Coronary artery (tissue), 2 donors: ENCODE data around the gene HTRA3.

Experiments
- DNase-seq: peaks from one replicate; pipeline ENCODE4 v3.0.0-alpha.2; 2017; ENCODE audit warnings: low spot score
- H3K27ac ChIP-seq, 2 donors: fragments of 200-600 bp; sonication (generic); one replicate each; pipeline ENCODE4 v1.5.1; 2016 to 2019
- H3K4me3 ChIP-seq: fragments of 200-600 bp; sonication (generic); 2 replicates; pipeline ENCODE4 v1.5.1; 2016; ENCODE audit warnings: mild to moderate bottlenecking, moderate library complexity
- TF ChIP-seq, protein P1 (sequence below): fragments of 200-600 bp; sonication (generic); IDR thresholded peaks from one replicate; pipeline ENCODE4 v1.5.1; 2019; ENCODE audit warnings: antibody characterized with exemption

The HTRA3 gene

DNA sequence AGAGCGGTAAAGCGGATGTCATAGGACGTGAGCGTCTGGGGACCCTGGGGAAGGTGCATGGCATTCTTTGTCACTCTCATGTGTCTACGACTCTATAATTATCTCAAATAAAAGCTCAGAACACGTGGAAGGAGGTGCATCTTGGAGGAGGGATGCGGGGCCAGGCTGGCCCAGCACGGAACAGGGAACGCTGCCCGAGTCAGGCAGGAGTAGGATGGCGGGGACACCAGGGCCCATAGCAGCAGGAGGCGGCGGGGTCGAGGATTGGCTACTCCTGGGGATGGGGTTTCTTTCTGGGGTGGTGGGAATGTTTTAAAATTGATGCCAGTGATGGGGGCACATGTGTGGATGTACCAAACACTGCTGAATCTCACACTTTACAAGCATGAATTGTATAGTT, 5.4 kb upstream of the HTRA3 start:
- no peak overlapping the region for H3K27ac ChIP-seq
- TF ChIP-seq, protein P1, sequence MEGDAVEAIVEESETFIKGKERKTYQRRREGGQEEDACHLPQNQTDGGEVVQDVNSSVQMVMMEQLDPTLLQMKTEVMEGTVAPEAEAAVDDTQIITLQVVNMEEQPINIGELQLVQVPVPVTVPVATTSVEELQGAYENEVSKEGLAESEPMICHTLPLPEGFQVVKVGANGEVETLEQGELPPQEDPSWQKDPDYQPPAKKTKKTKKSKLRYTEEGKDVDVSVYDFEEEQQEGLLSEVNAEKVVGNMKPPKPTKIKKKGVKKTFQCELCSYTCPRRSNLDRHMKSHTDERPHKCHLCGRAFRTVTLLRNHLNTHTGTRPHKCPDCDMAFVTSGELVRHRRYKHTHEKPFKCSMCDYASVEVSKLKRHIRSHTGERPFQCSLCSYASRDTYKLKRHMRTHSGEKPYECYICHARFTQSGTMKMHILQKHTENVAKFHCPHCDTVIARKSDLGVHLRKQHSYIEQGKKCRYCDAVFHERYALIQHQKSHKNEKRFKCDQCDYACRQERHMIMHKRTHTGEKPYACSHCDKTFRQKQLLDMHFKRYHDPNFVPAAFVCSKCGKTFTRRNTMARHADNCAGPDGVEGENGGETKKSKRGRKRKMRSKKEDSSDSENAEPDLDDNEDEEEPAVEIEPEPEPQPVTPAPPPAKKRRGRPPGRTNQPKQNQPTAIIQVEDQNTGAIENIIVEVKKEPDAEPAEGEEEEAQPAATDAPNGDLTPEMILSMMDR, result no peak
- H3K4me3 ChIP-seq, result no peak overlapping the region
- DNase-seq, result no peak

DNA sequence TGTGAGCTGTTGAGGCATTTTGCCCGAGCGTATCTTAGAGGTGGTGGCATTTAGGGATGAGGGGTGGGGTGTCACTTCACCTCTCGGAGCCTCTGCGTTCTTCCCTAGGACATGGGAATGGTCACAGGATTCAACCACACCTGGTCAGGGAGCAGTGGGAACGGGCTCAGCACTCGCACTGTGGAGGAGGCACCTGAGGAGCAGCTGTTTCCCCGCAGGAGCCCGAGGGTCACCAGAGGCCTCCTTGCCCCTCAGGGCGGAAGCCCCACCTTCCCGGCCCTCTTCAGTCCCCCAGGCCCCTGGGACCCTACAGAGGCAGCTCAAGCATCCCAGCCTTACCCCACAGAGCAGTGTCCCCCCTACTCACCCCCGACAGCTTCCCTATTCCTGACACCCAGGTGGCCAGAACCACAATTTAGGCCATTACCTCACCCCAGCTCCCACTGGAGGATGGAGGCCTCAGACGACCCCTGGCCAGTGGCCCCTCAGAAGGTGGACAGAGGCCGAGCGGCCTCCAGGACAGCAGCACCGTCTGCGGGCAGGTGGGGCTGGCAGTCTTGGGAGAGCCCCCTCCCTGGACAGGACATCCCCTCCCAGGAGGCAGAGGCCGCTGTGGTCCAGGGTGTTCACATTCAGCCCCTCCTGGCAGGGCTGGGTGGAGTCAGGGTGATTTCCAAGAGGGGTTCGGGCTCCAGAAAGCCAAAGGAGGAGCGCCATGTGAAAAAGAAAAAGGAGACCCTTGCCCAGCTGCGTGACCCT, 4.2 kb upstream of the HTRA3 start:
- no peak for DNase-seq
- TF ChIP-seq, protein P1, result no peak
- Histone ChIP-seq H3K27ac (no peak overlapping the region), H3K4me3 (no peak overlapping the region)

DNA sequence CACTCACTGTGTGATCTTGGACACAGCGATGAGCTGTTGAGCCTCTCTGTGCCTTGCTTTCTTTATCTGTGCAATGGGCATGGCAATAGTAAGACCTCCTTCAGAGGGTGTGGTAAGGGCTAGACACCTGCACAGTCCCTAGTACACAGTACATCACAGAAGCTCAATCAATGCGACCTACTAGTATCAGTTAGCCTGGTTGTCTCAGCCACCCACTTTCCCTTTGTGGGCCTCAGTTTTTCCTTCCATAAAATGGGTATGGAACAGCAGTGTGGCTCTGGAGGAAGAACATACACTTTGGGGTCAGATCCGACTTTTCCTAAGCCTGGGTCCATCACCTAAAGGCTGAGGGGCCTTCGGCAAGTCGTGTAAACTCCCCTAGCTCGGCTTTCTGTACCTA, 3.5 kb upstream of the HTRA3 start:
- TF ChIP-seq, protein P1, result no peak
- peak overlapping the region in 1 of 2 donors; percentile 78 for H3K27ac ChIP-seq
- DNase-seq, result no peak
- no peak overlapping the region for H3K4me3 ChIP-seq

DNA sequence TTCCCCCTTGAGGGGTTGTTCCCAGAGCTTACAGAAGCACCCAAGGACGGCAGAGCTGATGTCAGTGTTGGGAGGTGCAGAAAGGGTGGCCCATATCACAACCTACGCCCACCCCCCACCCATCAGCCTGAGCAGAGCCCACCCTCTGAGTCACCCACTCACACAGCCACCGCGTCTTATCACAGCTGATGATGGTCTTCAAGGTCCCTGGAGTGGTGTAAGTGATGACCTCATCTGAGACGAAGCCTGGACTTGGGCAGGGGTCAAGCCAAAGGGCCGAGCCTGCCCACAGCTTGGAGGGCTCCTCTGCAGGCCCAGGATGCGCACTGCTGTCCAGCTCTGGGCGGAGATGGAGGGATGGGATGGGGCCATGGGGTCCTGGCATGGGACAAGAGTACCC, 3.0 kb upstream of the HTRA3 start:
- DNase-seq, result no peak
- TF ChIP-seq, protein P1, result no peak
- peak overlapping the region in 1 of 2 donors; percentile 78 for H3K27ac ChIP-seq
- H3K4me3 ChIP-seq, result no peak overlapping the region

DNA sequence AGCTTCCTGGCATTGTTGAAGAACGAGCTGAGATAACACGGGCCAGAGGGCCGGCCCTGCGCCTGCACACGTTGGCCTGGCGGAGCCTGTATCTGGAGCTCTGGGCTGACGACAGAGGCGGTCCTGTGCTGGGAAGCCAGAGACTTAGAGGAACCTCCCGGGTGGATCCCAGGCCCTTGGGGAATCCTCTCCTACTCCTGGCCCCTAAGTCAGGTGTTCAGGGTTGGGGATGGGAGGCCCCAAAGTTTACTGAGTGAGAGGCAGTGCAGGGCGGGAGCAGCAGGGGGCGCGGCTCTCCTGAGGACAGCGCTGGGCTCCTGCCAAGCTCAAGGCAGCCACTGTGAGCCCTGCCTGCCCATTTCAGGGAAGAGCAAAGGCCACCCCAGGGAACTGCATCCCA, 2.5 kb upstream of the HTRA3 start:
- Histone ChIP-seq H3K4me3 (no peak overlapping the region), H3K27ac (peak overlapping the region in 1 of 2 donors; percentile 78)
- no peak for DNase-seq
- TF ChIP-seq, protein P1, result peak; percentile 16

DNA sequence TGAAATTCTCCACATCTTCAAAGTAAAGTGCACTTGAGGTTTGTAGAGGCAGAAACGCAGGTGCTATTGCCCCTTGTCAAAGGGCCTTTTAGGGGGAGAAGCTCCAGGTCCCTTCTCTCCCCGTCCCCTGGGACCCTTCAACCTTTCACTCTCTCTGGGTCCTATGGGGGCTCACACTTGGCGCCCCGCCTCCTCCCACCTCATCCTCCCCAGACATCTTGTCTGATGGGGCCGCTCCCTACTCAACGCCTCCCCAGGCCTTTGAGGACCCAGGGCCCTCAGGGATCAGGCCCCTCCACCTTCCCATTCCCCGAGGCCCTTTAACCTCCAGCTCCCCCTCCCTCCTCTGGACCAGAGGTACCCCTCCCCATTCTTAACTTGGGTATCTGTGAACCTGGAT, 1.3 kb upstream of the HTRA3 start:
- TF ChIP-seq, protein P1, result no peak
- Histone ChIP-seq H3K4me3 (no peak overlapping the region), H3K27ac (no peak overlapping the region)
- DNase-seq, result no peak

DNA sequence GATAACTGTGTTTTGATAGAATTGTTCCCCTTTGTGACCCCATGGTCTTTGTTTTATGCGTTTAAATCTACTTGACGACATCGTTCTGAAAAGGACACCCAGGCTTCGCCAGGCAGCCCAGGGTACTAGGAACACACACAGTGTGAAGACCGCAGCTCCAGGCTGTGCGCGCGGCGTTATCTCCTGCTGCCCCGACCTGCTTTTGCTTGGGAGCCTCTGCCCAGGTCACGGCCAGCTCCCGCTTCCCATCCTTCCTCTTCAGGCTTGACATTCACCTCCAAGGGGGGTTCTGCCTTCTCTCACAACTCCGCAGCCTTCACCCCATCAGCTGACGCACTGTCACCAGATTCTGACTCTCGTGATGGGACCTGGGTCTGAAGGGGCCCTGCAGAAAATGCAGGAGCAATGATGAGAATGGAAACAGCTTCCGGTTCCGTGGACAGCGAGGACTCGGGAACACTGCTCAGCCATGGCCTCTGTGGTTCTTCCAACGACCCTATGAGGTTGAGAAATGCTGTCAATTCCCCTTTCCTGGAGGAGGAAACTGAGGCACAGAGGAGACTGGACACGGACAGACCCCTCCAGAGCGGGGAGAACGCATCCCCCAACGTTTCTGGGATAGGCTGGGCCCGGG, 536 bp upstream of the HTRA3 start:
- Histone ChIP-seq H3K27ac (peak overlapping the region in 1 of 2 donors; percentile 71), H3K4me3 (peak overlapping the region; percentile 69)
- TF ChIP-seq, protein P1, result no peak
- no peak for DNase-seq
